ENCODE data around the gene PICALM.

DNA sequence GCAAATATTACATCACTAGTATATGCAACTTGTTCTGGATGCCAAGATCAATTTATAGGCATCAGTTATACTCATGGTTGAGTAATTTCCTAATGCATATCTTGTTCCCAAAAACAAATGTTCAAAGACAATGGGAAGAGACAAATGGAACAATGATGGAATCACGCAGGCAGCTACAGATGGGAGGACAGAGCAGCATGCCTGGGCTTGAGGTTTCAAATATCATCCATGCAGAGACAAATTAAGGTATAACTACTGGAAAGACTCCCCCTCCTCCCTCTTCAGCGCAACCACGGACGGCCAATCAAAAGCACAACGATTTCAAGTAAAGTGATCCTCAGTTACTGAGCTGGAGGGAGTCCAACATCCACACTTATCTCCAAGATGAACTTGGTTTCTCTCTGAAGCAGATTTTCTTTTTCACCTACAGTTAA, 106.9 kb downstream of the PICALM start:
- TF ChIP-seq, protein P1, sequence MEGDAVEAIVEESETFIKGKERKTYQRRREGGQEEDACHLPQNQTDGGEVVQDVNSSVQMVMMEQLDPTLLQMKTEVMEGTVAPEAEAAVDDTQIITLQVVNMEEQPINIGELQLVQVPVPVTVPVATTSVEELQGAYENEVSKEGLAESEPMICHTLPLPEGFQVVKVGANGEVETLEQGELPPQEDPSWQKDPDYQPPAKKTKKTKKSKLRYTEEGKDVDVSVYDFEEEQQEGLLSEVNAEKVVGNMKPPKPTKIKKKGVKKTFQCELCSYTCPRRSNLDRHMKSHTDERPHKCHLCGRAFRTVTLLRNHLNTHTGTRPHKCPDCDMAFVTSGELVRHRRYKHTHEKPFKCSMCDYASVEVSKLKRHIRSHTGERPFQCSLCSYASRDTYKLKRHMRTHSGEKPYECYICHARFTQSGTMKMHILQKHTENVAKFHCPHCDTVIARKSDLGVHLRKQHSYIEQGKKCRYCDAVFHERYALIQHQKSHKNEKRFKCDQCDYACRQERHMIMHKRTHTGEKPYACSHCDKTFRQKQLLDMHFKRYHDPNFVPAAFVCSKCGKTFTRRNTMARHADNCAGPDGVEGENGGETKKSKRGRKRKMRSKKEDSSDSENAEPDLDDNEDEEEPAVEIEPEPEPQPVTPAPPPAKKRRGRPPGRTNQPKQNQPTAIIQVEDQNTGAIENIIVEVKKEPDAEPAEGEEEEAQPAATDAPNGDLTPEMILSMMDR (IDR thresholded peaks at IDR 0.05), result no peak
- no peak for TF ChIP-seq POLR2A (IDR thresholded peaks at IDR 0.05)

All from testis (tissue), 2 donors.